Hindlimb muscle (tissue), 1 donor: Measurements from ENCODE around the gene SSR4. TPM values are rescaled to one million over a fixed set of nuclear protein-coding genes. Genes with fewer than 3 reads are reported as not detected.

Experiments used
- DNase-seq: peaks from one replicate; pipeline ENCODE4 v3.0.0-alpha.2; 2013
- polyA plus RNA-seq: library from polyadenylated mRNA; unstranded; fragments of 120-200 nt; gene quantifications from one replicate; pipeline ENCODE4 v1.2.1, GENCODE V29; 2013; ENCODE audit not compliant: insufficient read length

SSR4 gene
- polyA plus RNA-seq, 1 donor, result 106 TPM

DNA sequence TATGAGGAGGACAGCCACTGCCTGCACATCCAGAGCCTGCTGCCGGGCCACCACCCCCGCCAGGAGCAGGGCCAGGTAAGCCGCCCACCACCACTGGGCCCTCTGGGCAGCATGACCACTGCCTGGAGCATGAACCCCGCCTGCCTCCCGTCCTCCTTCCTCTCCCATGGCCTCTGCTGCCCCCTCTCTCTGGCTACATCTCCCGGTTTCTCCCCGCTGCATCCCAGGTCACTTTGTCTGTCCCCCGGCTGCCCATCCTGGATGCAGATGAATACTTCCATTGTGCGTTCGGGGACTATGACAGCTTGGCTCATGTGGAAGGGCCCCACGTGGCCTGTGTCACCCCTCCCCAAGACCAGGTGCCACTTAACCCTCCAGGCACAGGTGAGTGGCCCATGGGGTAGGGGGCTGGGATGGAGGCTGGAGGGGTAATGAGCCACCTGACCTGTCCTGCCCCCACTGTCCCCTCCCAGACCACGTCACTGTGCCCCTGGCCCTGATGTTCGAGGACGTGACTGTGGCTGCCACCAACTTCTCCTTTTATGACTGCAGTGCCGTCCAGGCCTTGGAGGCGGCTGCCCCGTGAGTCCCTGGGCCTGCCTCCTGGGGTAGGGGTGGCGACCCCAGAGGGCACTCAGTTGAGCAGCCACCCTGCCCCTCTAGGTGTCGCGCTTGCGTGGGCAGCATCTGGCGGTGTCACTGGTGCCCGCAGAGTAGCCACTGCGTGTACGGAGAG is 24.4 kb upstream of the SSR4 start:
- DNase-seq, result no peak

GRCh38 chrX:153770601-153771414 is 23.7 kb upstream of the SSR4 start:
- DNase-seq, result no peak

GRCh38 chrX:153771415-153772315 is 22.8 kb upstream of the SSR4 start:
- no peak for DNase-seq

DNA sequence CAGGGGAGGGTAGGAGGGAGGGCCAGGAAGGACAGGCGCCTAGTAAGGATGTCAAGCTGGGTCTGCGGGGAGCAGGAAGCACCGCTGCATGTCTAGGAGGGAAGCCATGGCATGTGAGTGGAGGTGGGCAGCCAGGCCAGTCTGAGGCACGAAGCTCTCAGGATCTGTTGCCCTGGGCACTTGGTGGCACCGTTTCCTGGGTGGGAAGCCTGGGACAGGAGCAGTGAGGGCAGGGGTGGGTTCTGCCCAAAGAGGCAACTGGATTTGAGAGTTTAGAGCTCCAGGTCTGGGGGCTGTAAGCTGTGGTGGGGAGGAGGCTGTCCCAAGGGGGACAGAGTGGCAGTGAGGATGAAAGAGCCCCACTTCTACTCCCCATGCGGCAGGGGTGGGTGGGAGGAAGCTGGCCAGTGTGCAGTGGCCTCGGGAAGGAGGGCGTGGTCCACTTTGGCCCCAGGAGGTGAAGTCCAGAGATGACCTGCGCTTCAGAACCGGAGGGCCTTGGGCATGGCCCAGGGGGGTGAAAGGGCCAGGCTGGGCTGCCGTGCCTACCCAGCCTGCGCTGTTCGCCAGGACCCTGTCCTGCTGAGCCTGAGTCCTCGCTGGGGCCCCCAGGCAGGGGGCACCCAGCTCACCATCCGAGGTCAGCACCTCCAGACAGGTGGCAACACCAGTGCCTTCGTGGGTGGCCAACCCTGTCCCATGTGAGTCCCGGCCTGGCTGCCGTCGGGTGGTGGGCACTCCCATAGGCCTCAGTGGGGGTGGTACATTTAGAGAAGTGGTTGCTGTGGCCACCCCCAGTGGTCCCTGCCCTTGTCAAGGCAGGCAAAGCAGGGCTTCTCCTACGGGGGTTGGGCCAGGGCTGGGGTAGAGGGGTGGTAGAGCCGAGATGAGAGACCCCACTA is 21.9 kb upstream of the SSR4 start:
- DNase-seq, result no peak

DNA sequence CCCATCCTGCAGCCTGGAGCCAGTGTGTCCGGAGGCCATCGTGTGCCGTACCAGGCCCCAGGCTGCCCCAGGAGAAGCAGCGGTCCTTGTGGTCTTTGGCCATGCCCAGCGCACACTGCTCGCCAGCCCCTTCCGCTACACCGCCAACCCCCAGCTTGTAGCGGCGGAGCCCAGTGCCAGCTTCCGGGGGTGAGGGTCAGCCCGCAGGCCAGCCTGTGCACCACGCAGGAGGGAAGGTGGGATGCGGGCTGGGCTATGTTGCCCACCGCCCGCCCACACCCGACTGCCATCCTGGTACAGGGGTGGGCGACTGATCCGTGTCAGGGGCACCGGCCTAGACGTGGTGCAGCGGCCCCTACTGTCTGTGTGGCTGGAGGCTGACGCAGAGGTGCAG is 21.3 kb upstream of the SSR4 start:
- no peak for DNase-seq

DNA sequence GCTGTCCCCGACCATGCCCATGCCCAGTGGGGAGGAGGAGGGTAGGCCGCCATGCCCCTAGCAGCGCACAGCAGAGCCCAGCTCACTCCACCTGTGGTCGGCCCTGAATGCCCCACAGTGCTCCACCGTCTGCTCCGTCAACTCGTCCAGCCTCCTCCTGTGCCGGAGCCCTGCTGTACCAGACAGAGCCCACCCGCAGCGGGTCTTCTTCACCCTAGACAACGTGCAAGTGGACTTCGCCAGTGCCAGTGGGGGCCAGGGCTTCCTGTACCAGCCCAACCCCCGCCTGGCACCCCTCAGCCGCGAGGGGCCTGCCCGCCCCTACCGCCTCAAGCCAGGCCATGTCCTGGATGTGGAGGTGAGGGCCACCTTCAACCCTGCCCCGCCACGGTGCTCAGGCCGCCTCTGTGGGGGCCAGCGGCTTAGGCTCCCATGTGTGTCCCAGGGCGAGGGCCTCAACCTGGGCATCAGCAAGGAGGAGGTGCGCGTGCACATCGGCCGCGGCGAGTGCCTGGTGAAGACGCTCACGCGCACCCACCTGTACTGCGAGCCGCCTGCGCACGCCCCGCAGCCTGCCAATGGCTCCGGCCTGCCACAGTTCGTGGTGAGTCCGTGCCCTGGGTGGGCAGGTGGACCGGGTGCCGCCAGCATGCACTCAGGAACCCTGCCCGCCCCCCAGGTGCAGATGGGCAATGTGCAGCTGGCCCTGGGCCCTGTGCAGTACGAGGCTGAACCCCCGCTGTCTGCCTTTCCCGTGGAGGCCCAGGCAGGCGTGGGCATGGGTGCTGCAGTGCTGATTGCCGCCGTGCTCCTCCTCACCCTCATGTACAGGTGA is 20.5 kb upstream of the SSR4 start:
- DNase-seq, result no peak

DNA sequence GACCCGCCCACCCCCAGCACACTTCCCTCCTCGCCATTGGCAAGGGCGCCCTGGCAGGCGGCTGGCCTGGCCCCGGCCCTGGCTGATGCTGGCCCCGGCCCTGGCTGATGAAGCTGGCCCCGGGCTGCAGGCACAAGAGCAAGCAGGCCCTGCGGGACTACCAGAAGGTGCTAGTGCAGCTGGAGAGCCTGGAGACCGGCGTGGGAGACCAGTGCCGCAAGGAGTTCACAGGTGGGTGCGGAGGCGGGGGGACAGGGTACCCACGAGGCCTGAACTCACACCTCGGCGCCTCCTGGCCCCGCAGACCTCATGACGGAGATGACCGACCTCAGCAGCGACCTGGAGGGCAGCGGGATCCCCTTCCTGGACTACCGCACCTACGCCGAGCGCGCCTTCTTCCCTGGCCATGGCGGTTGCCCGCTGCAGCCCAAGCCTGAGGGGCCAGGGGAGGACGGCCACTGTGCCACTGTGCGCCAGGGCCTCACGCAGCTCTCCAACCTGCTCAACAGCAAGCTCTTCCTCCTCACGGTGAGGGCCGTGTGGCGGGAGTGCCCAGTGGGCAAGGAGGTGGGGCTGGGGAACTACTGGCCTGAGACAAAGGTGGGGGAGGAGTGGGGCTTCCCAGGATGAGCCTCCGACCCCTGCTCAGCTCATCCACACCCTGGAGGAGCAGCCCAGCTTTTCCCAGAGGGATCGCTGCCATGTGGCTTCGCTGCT is 19.7 kb upstream of the SSR4 start:
- DNase-seq, result no peak

DNA sequence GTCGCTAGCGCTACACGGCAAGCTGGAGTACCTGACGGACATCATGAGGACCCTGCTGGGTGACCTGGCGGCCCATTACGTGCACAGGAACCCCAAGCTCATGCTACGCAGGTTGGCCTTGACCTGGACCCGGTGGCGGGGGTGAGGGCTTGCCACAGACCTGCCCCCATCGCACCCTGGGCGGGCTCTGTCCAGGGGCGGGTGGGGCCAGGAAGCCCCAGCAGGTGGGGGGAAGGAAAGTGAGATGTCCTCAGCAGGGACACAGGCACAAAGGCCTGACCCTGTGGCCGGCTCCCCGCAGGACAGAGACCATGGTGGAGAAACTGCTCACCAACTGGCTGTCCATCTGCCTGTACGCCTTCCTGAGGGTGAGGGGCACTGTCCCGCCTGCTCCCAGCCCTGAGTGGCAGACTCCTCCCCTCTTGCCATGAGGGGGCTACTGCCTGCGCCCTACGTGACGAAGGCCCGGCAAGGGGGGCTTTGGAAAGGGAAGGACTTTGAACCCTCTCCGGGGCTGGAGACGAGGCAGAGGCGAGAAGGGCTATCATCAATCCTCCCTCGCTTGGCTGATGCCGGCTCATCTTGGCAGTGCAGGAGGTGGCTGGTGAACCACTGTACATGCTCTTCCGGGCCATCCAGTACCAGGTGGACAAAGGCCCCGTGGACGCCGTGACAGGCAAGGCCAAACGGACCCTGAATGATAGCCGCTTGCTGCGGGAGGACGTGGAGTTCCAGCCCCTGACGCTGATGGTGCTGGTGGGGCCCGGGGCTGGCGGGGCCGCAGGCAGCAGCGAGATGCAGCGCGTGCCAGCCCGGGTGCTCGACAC is 19.0 kb upstream of the SSR4 start:
- DNase-seq, result no peak

DNA sequence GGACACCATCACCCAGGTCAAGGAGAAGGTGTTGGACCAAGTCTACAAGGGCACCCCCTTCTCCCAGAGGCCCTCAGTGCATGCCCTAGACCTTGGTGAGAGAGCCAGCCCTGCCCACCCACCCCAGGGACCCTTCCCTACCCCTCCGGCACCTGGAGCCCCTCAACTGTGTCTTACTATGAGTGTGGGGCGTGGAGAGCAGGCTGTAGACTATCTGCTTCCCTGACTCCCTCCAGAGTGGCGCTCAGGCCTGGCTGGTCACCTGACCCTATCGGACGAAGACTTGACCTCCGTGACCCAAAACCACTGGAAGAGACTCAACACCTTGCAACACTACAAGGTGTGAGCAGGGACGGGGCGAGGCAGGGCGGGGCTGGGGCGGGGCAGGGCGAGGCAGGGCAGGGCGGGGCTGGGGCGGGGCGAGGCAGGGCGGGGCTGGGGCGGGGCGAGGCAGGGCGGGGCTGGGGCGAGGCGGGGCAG is 18.3 kb upstream of the SSR4 start:
- DNase-seq, result no peak

GRCh38 chrX:153776611-153777045 is 17.8 kb upstream of the SSR4 start:
- DNase-seq, result no peak

DNA sequence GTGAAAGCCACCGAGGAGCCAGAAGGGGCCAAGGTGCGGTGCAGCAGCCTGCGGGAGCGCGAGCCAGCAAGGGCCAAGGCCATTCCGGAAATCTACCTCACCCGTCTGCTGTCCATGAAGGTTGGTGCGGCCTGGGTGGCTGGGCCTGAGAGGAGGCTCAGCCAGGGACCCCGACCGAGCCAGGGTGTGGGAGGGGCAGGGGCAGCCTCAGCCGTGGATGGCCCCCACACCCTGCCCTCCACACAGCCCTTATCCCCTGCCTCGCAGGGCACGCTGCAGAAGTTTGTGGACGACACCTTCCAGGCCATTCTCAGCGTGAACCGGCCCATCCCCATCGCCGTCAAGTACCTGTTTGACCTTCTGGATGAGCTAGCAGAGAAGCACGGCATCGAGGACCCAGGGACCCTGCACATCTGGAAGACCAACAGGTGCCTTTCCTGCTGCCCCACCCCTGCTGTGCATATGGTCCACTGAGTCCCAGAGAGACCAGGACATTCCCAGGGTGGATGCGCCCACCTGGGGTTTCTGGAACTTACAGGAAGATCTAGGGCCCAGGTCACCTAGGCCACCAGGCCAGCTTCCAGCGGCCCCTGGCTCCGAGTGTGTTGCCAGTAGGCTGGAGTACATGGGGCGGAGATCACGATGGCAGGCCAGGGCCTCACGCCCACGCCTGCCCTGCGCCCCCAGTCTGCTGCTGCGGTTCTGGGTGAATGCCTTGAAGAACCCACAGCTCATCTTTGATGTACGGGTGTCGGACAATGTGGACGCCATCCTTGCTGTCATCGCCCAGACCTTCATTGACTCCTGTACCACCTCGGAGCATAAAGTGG is 17.0 kb upstream of the SSR4 start:
- no peak for DNase-seq

GRCh38 chrX:153778181-153778580 is 16.3 kb upstream of the SSR4 start:
- no peak for DNase-seq

DNA sequence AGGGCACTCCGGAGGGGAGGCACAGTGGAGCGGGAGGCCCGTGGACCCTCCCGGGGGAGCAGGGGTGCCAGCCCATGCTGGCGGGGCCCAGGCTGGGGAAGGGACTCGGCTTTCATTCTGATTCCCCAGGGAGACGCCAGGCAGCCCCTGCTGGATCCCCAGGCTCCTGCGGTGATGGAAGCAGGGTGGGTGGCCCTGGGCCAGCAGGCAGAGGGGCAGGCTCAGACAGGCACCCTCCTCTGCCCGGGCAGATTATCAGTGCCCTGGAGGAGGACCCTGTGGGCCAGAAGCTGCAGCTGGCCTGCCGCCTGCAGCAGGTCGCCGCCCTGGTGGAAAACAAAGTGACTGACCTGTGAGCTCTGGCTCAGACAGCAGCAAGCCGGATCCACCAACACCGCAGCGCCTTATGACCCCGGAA is 15.8 kb upstream of the SSR4 start:
- DNase-seq, result no peak

DNA sequence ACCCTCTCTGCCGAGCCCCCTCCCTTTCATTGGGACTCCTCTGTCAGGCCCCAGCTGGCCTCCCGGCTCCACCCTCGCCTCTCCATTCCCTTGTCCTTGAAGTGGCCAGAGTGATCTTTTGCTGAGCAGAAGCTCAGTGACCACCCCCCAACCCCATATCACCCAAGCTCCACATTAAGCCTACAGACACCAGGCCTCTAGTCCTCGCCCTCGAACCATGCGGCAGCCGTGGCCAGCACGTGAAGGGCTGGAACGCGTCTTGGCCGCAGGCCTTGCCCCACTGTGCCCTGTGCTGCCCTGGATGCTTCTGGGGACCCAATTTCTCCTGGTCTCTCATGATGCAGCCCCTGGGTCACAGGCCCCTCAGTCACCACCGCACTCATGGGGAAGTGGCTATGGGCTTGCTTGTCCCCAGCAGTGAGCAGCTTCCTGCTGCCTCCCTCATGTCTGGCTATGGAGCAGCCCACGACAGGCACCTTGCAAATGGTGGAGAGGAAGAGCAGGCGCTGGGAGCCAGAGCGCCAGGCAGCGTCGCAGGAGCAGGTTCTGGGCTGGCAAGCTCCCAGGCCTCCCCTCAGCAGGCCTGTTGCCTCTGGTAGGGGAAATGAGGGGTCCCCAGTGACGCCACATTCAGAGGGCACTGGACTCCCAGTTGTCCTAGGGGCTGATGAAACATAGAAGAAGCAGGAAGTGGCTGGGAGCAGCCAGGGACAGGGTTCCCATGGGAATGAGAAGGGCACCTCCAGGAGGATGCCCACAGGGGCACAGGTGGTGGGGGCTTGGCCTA is 14.4 kb upstream of the SSR4 start:
- DNase-seq, result no peak

GRCh38 chrX:153780678-153781427 is 13.6 kb upstream of the SSR4 start, which contains the start of gene SRPK3:
SRPK3 (plus strand) TSS chrX:153781041; CDS start chrX:153781087, 46 bp downstream.
- DNase-seq, result no peak

GRCh38 chrX:153781428-153782047 is 12.9 kb upstream of the SSR4 start:
- DNase-seq, result no peak
